ENCODE data around the gene APOBEC3G. TPM values are rescaled to one million over a fixed set of nuclear protein-coding genes. Genes with fewer than 3 reads are reported as not detected.
"Not testable (repeated sequence)": the region's sequence is repeated elsewhere in the genome, so short reads cannot be mapped to it uniquely, and the experiment has no call there.

APOBEC3G gene
- 10 to 100 TPM in 1 of 5 donors, 1 to 10 TPM in 2, under 1 TPM in 1, not detected in 1; 0.45 to 19.6 (median 3.6) TPM for total RNA-seq
- 1 to 10 TPM; 4.1 to 9.3 (median 7.0) TPM for polyA plus RNA-seq
- long read RNA-seq, donor 1, partial matches to known transcripts, result 0 of 1 reads
- long read RNA-seq, donor 1, other reads (novel, unspliced or antisense), result 0 of 1 reads
- long read RNA-seq, donor 2, partial matches to known transcripts, result 0 of 1 reads
- long read RNA-seq, donor 2, other reads (novel, unspliced or antisense), result 0 of 1 reads
- long read RNA-seq, donor 3, result 0 reads
- long read RNA-seq, donor 4, result 0 reads
- long read RNA-seq, donor 5, partial matches to known transcripts, result 0 of 1 reads
- long read RNA-seq, donor 5, other reads (novel, unspliced or antisense), result 0 of 1 reads
- long read RNA-seq, donor 6, transcript APOBEC3G-201 (8 exons, 1,834 nt), result major isoform, 8 of 15 reads
- long read RNA-seq, donor 6, partial matches to known transcripts, result 7 of 15 reads
- long read RNA-seq, donor 6, other reads (novel, unspliced or antisense), result 0 of 15 reads
- long read RNA-seq, donor 7, partial matches to known transcripts, result 0 of 2 reads
- long read RNA-seq, donor 7, other reads (novel, unspliced or antisense), result 0 of 2 reads
- long read RNA-seq, donor 8, partial matches to known transcripts, result 5 of 5 reads
- long read RNA-seq, donor 8, other reads (novel, unspliced or antisense), result 0 of 5 reads
- long read RNA-seq, donor 9, partial matches to known transcripts, result 0 of 1 reads
- long read RNA-seq, donor 9, other reads (novel, unspliced or antisense), result 0 of 1 reads
- long read RNA-seq, donor 10, result 0 reads

GRCh38 chr22:39077026-39077840 lies at the start of gene APOBEC3G:
APOBEC3G (plus strand) TSS chr22:39077275; CDS start chr22:39077362, 87 bp downstream.
- DNase-seq, result peak; percentile 45 to 67
- Histone ChIP-seq H3K27ac (peak within 1 kb of the TSS; percentile 34 to 87 (median 82)), H3K36me3 (peaks cover 0 to 22% (median 19%) of the 10 kb centered on the region in 4 donors), H3K4me3 (peak within 1 kb of the TSS; percentile 43 to 61 (median 55)), H3K4me1 (peaks cover 6 to 16% (median 12%) of the 10 kb centered on the region in 4 donors)
- TF ChIP-seq POLR2AphosphoS5 (IDR thresholded peaks at IDR 0.05), result peak in 1 of 3 donors; percentile 28
- intact Hi-C loops (cut with DNase I; ENCODE audit: low total_unique reads); H3K27me3 ChIP-seq; H3K9me3 ChIP-seq: not testable (repeated sequence)
- WGBS, 5 donors, result 10 to 36% (median 14%) methylated on average over 6 to 15 of the region's 17 CpGs

DNA sequence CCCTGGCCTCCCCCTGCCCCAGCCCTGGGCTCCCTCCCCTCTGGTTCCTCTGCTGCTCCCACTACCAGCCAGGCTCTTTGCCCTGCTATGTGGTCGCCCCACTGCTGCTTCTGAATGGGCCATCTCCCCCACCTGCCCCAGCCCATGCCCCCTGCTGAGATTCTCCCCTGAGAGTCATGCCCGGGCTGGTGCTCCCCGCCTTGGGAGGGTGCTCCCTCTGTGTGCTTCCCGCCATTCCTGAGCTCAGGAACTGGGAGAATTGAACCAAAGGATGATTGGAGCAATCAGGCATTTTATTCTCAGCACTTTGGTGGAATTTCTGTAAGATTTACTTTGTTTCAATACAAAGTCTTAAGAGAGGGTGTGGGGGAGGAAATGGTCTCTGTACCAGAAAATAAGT lies 49.4 kb upstream of the APOBEC3G start:
- DNase-seq, result no peak
- H3K4me1 ChIP-seq, result peaks cover 0 to 13% (median 0%) of the 10 kb centered on the region in 4 donors
- no peaks in the 10 kb centered on the region for H3K27me3 ChIP-seq
- peaks cover 5 to 29% (median 18%) of the 10 kb centered on the region in 4 donors for H3K36me3 ChIP-seq
- no peak overlapping the region for H3K27ac ChIP-seq
- WGBS, 5 donors, result 86 to 94% (median 92%) methylated on average over 4 of the region's 4 CpGs
- H3K4me3 ChIP-seq, result no peak overlapping the region
- intact Hi-C loops (cut with DNase I; ENCODE audit: low total_unique reads), result no loop called here
- no peaks in the 10 kb centered on the region for H3K9me3 ChIP-seq
- TF ChIP-seq, protein P1, sequence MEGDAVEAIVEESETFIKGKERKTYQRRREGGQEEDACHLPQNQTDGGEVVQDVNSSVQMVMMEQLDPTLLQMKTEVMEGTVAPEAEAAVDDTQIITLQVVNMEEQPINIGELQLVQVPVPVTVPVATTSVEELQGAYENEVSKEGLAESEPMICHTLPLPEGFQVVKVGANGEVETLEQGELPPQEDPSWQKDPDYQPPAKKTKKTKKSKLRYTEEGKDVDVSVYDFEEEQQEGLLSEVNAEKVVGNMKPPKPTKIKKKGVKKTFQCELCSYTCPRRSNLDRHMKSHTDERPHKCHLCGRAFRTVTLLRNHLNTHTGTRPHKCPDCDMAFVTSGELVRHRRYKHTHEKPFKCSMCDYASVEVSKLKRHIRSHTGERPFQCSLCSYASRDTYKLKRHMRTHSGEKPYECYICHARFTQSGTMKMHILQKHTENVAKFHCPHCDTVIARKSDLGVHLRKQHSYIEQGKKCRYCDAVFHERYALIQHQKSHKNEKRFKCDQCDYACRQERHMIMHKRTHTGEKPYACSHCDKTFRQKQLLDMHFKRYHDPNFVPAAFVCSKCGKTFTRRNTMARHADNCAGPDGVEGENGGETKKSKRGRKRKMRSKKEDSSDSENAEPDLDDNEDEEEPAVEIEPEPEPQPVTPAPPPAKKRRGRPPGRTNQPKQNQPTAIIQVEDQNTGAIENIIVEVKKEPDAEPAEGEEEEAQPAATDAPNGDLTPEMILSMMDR (IDR thresholded peaks at IDR 0.05), result no peak
- TF ChIP-seq POLR2AphosphoS5 (IDR thresholded peaks at IDR 0.05) (no peak), EP300 (IDR thresholded peaks at IDR 0.05) (no peak), POLR2A (IDR thresholded peaks at IDR 0.05) (no peak)

GRCh38 chr22:39028281-39028680 lies 48.8 kb upstream of the APOBEC3G start:
- Histone ChIP-seq H3K27me3 (no peaks in the 10 kb centered on the region), H3K27ac (no peak overlapping the region), H3K36me3 (peaks cover 5 to 25% (median 17%) of the 10 kb centered on the region in 4 donors), H3K4me1 (peaks cover 0 to 13% (median 0%) of the 10 kb centered on the region in 4 donors), H3K4me3 (no peak overlapping the region), H3K9me3 (no peaks in the 10 kb centered on the region)
- 92 to 96% (median 95%) methylated on average over 11 of the region's 11 CpGs for WGBS, 5 donors
- no peak for DNase-seq
- TF ChIP-seq, protein P1 (IDR thresholded peaks at IDR 0.05), result no peak
- TF ChIP-seq EP300 (IDR thresholded peaks at IDR 0.05) (no peak), POLR2AphosphoS5 (IDR thresholded peaks at IDR 0.05) (no peak), POLR2A (IDR thresholded peaks at IDR 0.05) (no peak)
- intact Hi-C loops (cut with DNase I; ENCODE audit: low total_unique reads), result no loop called here

- peaks cover 0 to 4% (median 0%) of the 10 kb centered on the region in 4 donors for H3K4me1 ChIP-seq
- no peaks in the 10 kb centered on the region for H3K9me3 ChIP-seq
- TF ChIP-seq EP300 (IDR thresholded peaks at IDR 0.05), result no peak
- TF ChIP-seq POLR2AphosphoS5 (IDR thresholded peaks at IDR 0.05), result no peak
- TF ChIP-seq POLR2A (IDR thresholded peaks at IDR 0.05), result no peak
- TF ChIP-seq, protein P1 (IDR thresholded peaks at IDR 0.05), result no peak
- no peak overlapping the region for H3K27ac ChIP-seq
- H3K4me3 ChIP-seq, result no peak overlapping the region
- peaks cover 0 to 16% (median 8%) of the 10 kb centered on the region in 4 donors for H3K36me3 ChIP-seq
- intact Hi-C loops (cut with DNase I; ENCODE audit: low total_unique reads), result no loop called here
- WGBS, 5 donors, result 86 to 97% (median 92%) methylated on average over 13 of the region's 13 CpGs
- no peaks in the 10 kb centered on the region for H3K27me3 ChIP-seq
- DNase-seq, result no peak
These were observed 47.8 kb upstream of the APOBEC3G start for GRCh38 chr22:39029227-39029626.
